Measurements from ENCODE around the gene ANKH.

ANKH gene

GRCh38 chr5:14757850-14758249, 113.7 kb downstream of the ANKH start:
- DNase-seq = no peak

- no peak for DNase-seq
These were observed 115.1 kb downstream of the ANKH start for GRCh38 chr5:14756478-14756877.

GRCh38 chr5:14753947-14754346, 117.6 kb downstream of the ANKH start:
- DNase-seq = no peak

- DNase-seq = no peak
These were observed 118.3 kb downstream of the ANKH start for GRCh38 chr5:14753292-14753691.

- DNase-seq = no peak
These were observed 119.0 kb downstream of the ANKH start for GRCh38 chr5:14752497-14753071.

GRCh38 chr5:14750712-14751111, 120.9 kb downstream of the ANKH start:
- DNase-seq = no peak

GRCh38 chr5:14749579-14750101, 121.9 kb downstream of the ANKH start:
- DNase-seq = no peak

GRCh38 chr5:14748180-14748900, 123.2 kb downstream of the ANKH start:
- DNase-seq = no peak

- no peak for DNase-seq
These were observed 125.8 kb downstream of the ANKH start for GRCh38 chr5:14745753-14746152.

GRCh38 chr5:14745188-14745563, 126.4 kb downstream of the ANKH start:
- no peak for DNase-seq

- DNase-seq = no peak
These were observed 127.0 kb downstream of the ANKH start for GRCh38 chr5:14744296-14745187.

GRCh38 chr5:14743601-14744295, 127.8 kb downstream of the ANKH start:
- DNase-seq = no peak

- DNase-seq = peak; percentile 69
These were observed 129.1 kb downstream of the ANKH start for GRCh38 chr5:14742498-14742897.

- peak; percentile 90 for DNase-seq
These were observed 129.7 kb downstream of the ANKH start for GRCh38 chr5:14741801-14742440.

- no peak for DNase-seq
These were observed 130.4 kb downstream of the ANKH start for GRCh38 chr5:14741131-14741530.

- no peak for DNase-seq
These were observed 131.6 kb downstream of the ANKH start for GRCh38 chr5:14739981-14740380.

GRCh38 chr5:14739538-14739937, 132.0 kb downstream of the ANKH start:
- no peak for DNase-seq

- no peak for DNase-seq
These were observed 133.5 kb downstream of the ANKH start for GRCh38 chr5:14738050-14738449.

GRCh38 chr5:14737291-14737690, 134.3 kb downstream of the ANKH start:
- DNase-seq = no peak

- no peak for DNase-seq
These were observed 135.6 kb downstream of the ANKH start for GRCh38 chr5:14735944-14736343.

GRCh38 chr5:14734396-14734795, 137.2 kb downstream of the ANKH start:
- DNase-seq = peak; percentile 33

- DNase-seq = no peak
These were observed 137.9 kb downstream of the ANKH start for GRCh38 chr5:14733661-14734060.
